ENCODE results near the gene FGF4.

FGF4 gene

DNA sequence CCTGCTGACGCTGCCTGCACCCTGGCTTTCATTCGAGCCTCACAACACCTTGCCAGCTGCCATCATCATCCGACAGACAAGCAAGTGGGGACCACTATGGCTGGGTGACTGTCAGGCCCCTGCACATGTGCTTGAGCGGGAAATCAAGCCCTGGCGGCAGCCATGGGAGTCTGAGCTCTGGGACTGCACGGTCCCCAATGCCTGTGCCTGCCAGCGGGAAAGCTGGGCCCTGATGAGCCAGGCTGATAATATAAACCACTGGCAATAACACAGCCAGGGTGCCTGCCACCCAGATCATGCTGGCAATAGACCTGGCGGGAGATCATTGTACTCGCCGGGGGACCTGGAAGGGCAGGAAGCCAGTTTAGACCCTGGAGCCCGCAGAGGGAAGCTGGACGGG is 41.5 kb upstream of the FGF4 start:
- H3K27ac ChIP-seq (ENCODE audit: low read length): no peak overlapping the region
- no peaks in the 10 kb centered on the region; the same call in 1 of the 2 replicates for H3K4me1 ChIP-seq (ENCODE audit: insufficient read depth, low read length)
- H3K9me3 ChIP-seq (ENCODE audit: insufficient read depth, low read depth, low read length): no peaks in the 10 kb centered on the region
- no peaks in the 10 kb centered on the region for H3K36me3 ChIP-seq (ENCODE audit: insufficient read depth, low read depth, low read length)
- no peak overlapping the region for H3K9ac ChIP-seq (ENCODE audit: low read depth, low read length)
- no peak overlapping the region for H3K4me3 ChIP-seq (ENCODE audit: low read length)
- H3K27me3 ChIP-seq (ENCODE audit: insufficient read depth, low read length): peaks cover 91% of the 10 kb centered on the region

DNA sequence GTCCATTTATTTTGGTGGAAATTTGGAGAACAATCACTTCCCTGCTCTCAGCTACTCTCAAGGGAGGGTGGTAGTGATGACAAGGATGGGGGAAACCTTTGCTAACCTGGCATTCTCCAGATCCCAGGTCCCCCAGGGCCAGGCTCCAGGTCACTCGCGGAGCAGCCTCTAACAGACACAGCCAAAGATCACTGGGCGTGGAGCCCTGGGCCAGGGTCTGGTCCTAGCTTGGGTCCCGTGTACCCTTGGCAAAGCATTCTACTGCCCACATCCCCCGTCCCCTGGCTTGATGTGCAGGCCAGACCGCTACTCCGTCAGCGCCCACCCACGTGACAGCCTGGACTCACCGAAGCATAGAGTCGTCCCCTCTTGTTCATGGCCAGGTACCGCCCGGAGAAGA is 40.8 kb upstream of the FGF4 start:
- H3K9me3 ChIP-seq (ENCODE audit: insufficient read depth, low read depth, low read length): no peaks in the 10 kb centered on the region
- H3K4me1 ChIP-seq (ENCODE audit: insufficient read depth, low read length): no peaks in the 10 kb centered on the region; the same call in 1 of the 2 replicates
- H3K9ac ChIP-seq (ENCODE audit: low read depth, low read length): no peak overlapping the region
- H3K27ac ChIP-seq (ENCODE audit: low read length): no peak overlapping the region
- H3K36me3 ChIP-seq (ENCODE audit: insufficient read depth, low read depth, low read length): no peaks in the 10 kb centered on the region
- H3K27me3 ChIP-seq (ENCODE audit: insufficient read depth, low read length): peaks cover 86% of the 10 kb centered on the region
- H3K4me3 ChIP-seq (ENCODE audit: low read length): no peak overlapping the region

DNA sequence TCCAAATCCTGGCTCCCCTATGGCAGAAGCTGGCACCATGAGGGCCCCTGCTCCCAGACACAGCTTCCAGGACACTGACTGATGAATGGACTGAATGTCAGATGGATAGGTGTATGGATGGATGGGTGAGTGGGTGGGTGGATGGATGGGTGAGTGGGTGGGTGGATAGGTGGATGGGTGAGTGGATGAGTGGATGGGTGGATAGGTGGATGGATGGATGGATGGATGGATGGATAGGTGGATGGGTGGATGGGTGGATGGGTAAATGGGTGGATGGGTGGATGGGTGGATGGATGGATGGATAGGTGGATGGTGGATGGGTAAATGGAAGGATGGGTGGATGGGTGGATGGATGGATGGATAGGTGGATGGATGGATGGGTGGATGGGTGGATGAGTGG is 39.8 kb upstream of the FGF4 start:
- Histone ChIP-seq H3K27me3 (ENCODE audit: insufficient read depth, low read length) (peaks cover 75% of the 10 kb centered on the region), H3K36me3 (ENCODE audit: insufficient read depth, low read depth, low read length) (no peaks in the 10 kb centered on the region), H3K4me3 (ENCODE audit: low read length) (no peak overlapping the region), H3K9me3 (ENCODE audit: insufficient read depth, low read depth, low read length) (no peaks in the 10 kb centered on the region), H3K9ac (ENCODE audit: low read depth, low read length) (no peak overlapping the region), H3K4me1 (ENCODE audit: insufficient read depth, low read length) (no peaks in the 10 kb centered on the region; the same call in 1 of the 2 replicates), H3K27ac (ENCODE audit: low read length) (no peak overlapping the region)

DNA sequence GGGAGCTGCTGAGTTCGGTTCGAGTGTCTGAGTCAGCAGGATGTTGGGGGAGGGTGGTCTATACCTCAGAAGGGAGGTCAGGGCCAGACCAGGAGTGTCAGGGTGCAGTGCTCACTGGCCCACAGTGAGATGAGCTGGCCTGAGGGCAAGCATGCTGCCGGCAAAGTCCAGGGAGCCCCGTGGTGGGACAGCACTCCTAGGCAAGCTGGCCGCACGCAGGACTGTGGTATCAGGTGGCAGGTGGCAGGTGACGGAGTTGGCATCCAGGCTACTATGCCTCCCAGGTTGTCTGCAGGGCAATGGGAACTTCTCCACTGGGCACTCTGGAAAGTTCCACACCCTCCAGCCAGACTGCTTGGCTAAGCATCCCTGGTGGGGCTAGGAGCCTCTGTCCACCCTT is 39.3 kb upstream of the FGF4 start:
- H3K36me3 ChIP-seq (ENCODE audit: insufficient read depth, low read depth, low read length): no peaks in the 10 kb centered on the region
- no peak overlapping the region for H3K9ac ChIP-seq (ENCODE audit: low read depth, low read length)
- H3K27ac ChIP-seq (ENCODE audit: low read length): no peak overlapping the region
- H3K4me1 ChIP-seq (ENCODE audit: insufficient read depth, low read length): no peaks in the 10 kb centered on the region; the same call in 1 of the 2 replicates
- H3K9me3 ChIP-seq (ENCODE audit: insufficient read depth, low read depth, low read length): no peaks in the 10 kb centered on the region
- H3K27me3 ChIP-seq (ENCODE audit: insufficient read depth, low read length): peaks cover 73% of the 10 kb centered on the region
- no peak overlapping the region for H3K4me3 ChIP-seq (ENCODE audit: low read length)

DNA sequence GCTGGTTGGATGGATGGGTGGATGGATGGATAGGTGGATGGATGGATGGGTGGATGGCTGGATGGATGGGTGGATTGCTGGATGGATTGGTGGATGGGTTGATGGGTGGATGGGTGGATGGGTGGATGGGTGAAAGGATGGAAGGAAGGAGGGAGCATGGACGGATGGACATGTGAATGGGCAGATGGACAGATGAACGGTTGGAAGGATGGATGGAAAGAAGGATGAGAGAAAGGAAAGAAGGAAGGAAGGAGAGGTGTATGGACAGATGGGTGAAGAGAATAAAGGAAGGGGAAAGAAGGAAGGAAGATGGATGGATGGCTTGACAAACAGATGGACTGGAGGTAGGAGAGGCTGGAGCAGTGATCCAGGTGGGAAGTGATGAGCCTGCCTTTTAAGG is 38.7 kb upstream of the FGF4 start:
- H3K27me3 ChIP-seq (ENCODE audit: insufficient read depth, low read length): peaks cover 73% of the 10 kb centered on the region
- no peaks in the 10 kb centered on the region; the same call in 1 of the 2 replicates for H3K4me1 ChIP-seq (ENCODE audit: insufficient read depth, low read length)
- H3K4me3 ChIP-seq (ENCODE audit: low read length): no peak overlapping the region

DNA sequence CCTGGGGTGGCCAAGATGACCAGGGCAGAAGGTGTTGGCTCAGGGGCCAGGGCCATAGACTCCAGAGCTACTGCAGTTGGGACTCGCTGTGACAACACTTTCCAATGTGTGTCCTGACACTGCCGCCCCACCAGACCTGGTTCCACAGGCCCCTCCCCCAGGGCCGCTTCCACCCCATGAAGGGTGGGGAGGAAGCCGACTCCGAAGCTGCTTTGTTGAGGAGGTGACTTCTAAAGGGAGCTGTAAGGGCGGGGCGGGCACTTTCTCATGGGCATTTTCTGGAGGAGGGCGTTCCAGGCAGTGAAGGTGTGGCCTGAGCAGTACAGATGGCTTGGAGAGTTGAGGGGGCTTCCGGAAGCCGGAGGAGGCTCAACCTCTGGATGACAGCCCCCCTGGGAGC is 37.8 kb upstream of the FGF4 start:
- Histone ChIP-seq H3K9me3 (ENCODE audit: insufficient read depth, low read depth, low read length) (no peaks in the 10 kb centered on the region), H3K27me3 (ENCODE audit: insufficient read depth, low read length) (peaks cover 73% of the 10 kb centered on the region)

More for the DNA sequence above, 38.7 kb upstream of the FGF4 start:
- Histone ChIP-seq H3K27ac (ENCODE audit: low read length) (no peak overlapping the region), H3K9me3 (ENCODE audit: insufficient read depth, low read depth, low read length) (no peaks in the 10 kb centered on the region), H3K36me3 (ENCODE audit: insufficient read depth, low read depth, low read length) (no peaks in the 10 kb centered on the region), H3K9ac (ENCODE audit: low read depth, low read length) (no peak overlapping the region)

DNA sequence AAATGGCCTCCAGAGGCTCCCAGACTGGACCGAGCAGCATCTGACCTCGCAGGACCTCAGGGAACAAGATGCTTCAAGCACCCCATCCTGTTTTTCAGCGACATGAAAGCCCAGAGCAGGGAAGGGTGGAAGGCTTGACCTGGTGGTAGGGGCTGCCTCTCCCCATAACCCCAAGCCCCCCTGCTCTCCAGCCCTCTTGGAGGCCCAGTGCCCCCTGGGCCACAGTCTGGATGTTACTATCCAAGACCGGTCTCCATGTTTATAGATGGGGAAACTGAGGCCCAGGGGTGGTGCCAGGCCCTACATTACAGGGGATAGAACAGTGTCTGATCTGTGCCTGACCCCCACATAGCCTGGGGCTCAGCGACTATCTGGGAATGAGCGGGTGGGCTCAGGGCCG is 37.1 kb upstream of the FGF4 start:
- H3K36me3 ChIP-seq (ENCODE audit: insufficient read depth, low read depth, low read length): no peaks in the 10 kb centered on the region
- no peak overlapping the region for H3K27ac ChIP-seq (ENCODE audit: low read length)
- no peaks in the 10 kb centered on the region for H3K9me3 ChIP-seq (ENCODE audit: insufficient read depth, low read depth, low read length)
- H3K27me3 ChIP-seq (ENCODE audit: insufficient read depth, low read length): peaks cover 68% of the 10 kb centered on the region
- H3K4me3 ChIP-seq (ENCODE audit: low read length): no peak overlapping the region
- H3K4me1 ChIP-seq (ENCODE audit: insufficient read depth, low read length): no peaks in the 10 kb centered on the region; the same call in 1 of the 2 replicates
- H3K9ac ChIP-seq (ENCODE audit: low read depth, low read length): no peak overlapping the region

More for the DNA sequence above, 37.8 kb upstream of the FGF4 start:
- Histone ChIP-seq H3K4me3 (ENCODE audit: low read length) (no peak overlapping the region), H3K9ac (ENCODE audit: low read depth, low read length) (no peak overlapping the region), H3K36me3 (ENCODE audit: insufficient read depth, low read depth, low read length) (no peaks in the 10 kb centered on the region), H3K4me1 (ENCODE audit: insufficient read depth, low read length) (no peaks in the 10 kb centered on the region; the same call in 1 of the 2 replicates), H3K27ac (ENCODE audit: low read length) (no peak overlapping the region)

DNA sequence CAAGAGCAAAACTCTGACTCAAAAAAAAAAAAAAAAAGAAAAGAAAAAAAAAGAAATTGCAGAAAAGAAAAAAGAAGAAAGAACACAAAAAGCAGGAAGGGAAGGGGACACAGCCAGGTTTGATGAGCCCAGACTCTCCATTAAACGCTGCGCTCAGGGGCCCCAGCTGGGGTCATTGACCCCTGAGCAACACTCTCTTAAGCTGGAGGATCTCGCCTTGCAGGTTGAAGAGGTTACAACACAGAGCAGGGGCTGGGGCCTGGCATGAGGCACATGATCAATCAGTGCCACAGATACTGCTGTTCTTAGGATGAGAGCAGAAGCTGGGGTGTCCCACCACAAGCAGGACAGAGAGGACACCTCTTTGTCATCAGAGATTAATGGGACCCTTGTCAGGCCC is 36.3 kb upstream of the FGF4 start:
- Histone ChIP-seq H3K27ac (ENCODE audit: low read length) (no peak overlapping the region), H3K4me1 (ENCODE audit: insufficient read depth, low read length) (no peaks in the 10 kb centered on the region), H3K36me3 (ENCODE audit: insufficient read depth, low read depth, low read length) (no peaks in the 10 kb centered on the region), H3K4me3 (ENCODE audit: low read length) (no peak overlapping the region), H3K27me3 (ENCODE audit: insufficient read depth, low read length) (peaks cover 60% of the 10 kb centered on the region), H3K9me3 (ENCODE audit: insufficient read depth, low read depth, low read length) (no peaks in the 10 kb centered on the region), H3K9ac (ENCODE audit: low read depth, low read length) (no peak overlapping the region)

DNA sequence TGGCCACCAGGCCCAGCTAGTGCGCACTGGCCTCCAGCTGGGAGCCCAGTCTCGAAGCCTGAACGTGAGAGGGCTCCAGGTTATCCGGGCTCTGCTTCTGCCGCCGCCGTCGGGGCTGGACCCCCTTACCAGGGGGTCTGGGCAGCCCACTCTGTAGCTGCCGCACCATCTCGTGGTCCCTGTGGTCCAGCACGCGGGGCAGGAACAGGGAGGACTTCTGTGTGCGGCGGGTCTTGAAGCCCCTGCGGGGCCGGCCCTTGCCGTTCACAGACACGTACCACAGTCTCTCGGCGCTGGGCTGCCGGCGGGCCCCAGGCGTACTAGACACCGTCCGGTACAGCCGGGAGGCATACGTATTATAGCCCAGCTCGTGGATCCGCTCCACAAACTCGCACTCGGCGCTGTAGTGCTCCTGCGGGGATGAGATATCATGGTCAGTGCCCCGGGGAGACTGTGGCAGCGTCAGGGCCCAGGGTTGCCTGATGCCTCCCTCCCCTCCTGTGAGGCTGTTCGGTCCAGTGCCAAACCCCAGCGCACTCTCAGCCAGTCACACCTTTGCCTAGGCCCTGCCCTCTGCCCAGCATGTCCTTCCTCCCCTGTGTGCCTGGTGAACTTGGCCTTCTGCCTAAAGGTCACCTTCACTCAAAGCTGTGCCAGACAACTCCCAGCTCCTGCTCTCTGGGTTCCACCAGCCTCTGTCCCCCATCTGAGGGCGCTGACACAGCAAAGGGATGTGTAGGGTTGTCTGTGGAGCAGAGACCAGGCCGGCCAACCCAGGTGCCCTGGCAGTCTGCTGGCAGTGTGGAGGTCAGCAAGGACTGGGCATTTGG is 35.4 kb upstream of the FGF4 start:
- Histone ChIP-seq H3K9me3 (ENCODE audit: insufficient read depth, low read depth, low read length) (no peaks in the 10 kb centered on the region), H3K4me3 (ENCODE audit: low read length) (no peak overlapping the region), H3K36me3 (ENCODE audit: insufficient read depth, low read depth, low read length) (no peaks in the 10 kb centered on the region), H3K9ac (ENCODE audit: low read depth, low read length) (no peak overlapping the region), H3K27ac (ENCODE audit: low read length) (no peak overlapping the region), H3K27me3 (ENCODE audit: insufficient read depth, low read length) (peaks cover 51% of the 10 kb centered on the region), H3K4me1 (ENCODE audit: insufficient read depth, low read length) (no peaks in the 10 kb centered on the region)

DNA sequence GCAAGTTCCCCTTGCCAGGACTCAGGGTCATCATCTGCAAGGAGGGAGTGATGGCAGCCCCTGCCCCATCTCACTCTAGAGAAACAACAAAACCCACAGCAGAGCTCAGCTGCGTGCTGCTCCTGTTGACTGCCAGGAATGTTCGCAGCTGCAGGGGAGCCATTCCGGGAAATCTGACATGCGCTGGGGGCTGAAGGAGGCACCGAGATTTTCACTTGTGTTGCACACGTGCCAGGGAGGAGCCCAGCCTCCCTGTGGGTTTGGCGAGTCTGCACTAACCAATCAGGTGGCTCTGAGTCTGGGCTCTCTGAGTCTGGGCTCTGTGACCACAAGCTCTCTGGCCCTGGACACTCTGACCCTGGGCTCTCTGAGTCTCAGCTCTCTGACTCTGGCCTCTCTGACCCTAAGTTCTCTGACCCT is 33.5 kb upstream of the FGF4 start:
- Histone ChIP-seq H3K27ac (ENCODE audit: low read length) (no peak overlapping the region), H3K9ac (ENCODE audit: low read depth, low read length) (no peak overlapping the region), H3K4me3 (ENCODE audit: low read length) (no peak overlapping the region), H3K4me1 (ENCODE audit: insufficient read depth, low read length) (no peaks in the 10 kb centered on the region), H3K9me3 (ENCODE audit: insufficient read depth, low read depth, low read length) (no peaks in the 10 kb centered on the region), H3K27me3 (ENCODE audit: insufficient read depth, low read length) (peaks cover 33% of the 10 kb centered on the region), H3K36me3 (ENCODE audit: insufficient read depth, low read depth, low read length) (no peaks in the 10 kb centered on the region)

DNA sequence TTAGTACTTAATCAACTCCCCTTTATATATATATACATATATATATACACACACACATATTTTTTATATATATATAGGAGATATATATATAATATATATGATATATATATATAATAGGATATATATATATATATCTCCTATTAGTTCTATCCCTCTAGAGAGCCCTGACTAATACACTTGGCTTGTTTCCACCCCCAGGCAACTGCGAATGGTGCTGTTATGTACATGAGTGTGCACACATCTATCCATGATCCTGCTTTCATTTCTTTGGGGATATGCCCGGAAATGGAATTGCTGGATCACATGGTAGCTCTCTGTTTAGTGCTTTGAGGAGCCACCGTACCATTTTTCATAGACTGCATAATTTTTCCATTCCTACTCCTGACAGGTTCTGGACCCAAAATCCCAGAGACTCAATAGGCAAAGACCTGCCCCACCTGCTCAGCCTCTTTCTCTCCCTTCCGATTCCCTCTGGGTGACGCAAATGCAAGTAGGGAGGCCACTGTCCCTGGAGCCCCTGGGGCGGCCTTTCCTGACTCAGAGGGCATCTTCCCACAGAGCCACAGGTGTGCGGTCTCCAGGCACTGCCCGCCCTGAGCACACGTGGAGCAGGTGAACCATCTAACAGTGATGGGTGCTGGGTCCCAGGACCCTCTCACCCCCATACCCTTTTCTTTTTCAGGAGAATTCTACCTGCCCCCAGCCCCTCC is 32.1 kb upstream of the FGF4 start:
- H3K4me3 ChIP-seq (ENCODE audit: low read length): no peak overlapping the region
- no peak overlapping the region for H3K9ac ChIP-seq (ENCODE audit: low read depth, low read length)
- no peak overlapping the region for H3K27ac ChIP-seq (ENCODE audit: low read length)
- peaks cover 26% of the 10 kb centered on the region for H3K27me3 ChIP-seq (ENCODE audit: insufficient read depth, low read length)
- H3K4me1 ChIP-seq (ENCODE audit: insufficient read depth, low read length): no peaks in the 10 kb centered on the region
- no peaks in the 10 kb centered on the region for H3K9me3 ChIP-seq (ENCODE audit: insufficient read depth, low read depth, low read length)
- H3K36me3 ChIP-seq (ENCODE audit: insufficient read depth, low read depth, low read length): no peaks in the 10 kb centered on the region
